ENCODE data around the gene PILRA. TPM values are rescaled to one million over a fixed set of nuclear protein-coding genes. Genes with fewer than 3 reads are reported as not detected.
"Not testable (repeated sequence)": the region's sequence is repeated elsewhere in the genome, so short reads cannot be mapped to it uniquely, and the experiment has no call there.

PILRA gene
- total and polyA plus RNA-seq, 2 donors (not counting 1 experiment from before 2014, with no cell fraction given), result 10.3 to 23.0 TPM

DNA sequence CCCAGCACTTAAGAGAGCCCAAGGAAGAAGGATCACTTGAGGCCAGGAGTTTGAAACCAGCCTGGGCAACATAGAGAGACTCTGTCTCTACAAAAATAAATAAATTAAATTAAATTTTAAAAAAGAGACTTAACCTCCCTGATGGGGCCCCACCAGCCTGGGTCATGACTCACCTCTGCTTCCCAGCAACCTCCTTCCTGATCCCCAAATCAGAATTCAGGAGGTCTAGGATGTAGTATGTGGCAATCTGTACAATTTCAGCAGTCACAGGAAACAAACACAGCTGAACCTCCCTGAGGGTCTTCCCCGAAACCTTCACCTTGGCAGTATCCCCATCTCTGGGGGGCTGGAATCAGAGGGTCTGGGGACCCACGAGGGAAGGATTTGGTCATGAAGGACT lies 72.8 kb downstream of the PILRA start:
- no peaks in the 10 kb centered on the region for H3K27me3 ChIP-seq (replicated peaks in 1 of 4; ENCODE audit: control extremely low read depth in 1 of 4, control insufficient read depth in 3 of 4, insufficient read depth in 4 of 4, low read length in 3 of 4)
- Mint-ChIP-seq H3K27me3 (no peaks in the 10 kb centered on the region), H3K4me1 (peaks cover 22% of the 10 kb centered on the region), H3K27ac (no peak overlapping the region), H3K4me3 (no peak overlapping the region), H3K9me3 (ENCODE audit: insufficient read depth) (no peaks in the 10 kb centered on the region)
- intact Hi-C loops (cut with micrococcal nuclease), result no loop called here
- no peak overlapping the region for H3K4me2 ChIP-seq (replicated peaks; ENCODE audit: low read depth, low read length, poor library complexity, severe bottlenecking)
- peaks cover 18 to 31% of the 10 kb centered on the region in 2 donors for H3K4me1 ChIP-seq (ENCODE audit: control insufficient read depth in 2 of 2, insufficient read depth in 2 of 2, low read length in 2 of 2)
- H3K4me3 ChIP-seq (ENCODE audit: control extremely low read depth in 1 of 5, extremely low read depth in 1 of 5, insufficient read depth in 1 of 5, low read depth in 2 of 5, low read length in 4 of 5), result no peak overlapping the region
- H3K9ac ChIP-seq (ENCODE audit: low read length), result no peak overlapping the region
- no peak overlapping the region for H2AFZ ChIP-seq (ENCODE audit: insufficient read depth, low read depth, low read length, poor library complexity, severe bottlenecking)
- no peaks in the 10 kb centered on the region for H3K36me3 ChIP-seq (replicated peaks in 1 of 2; ENCODE audit: control extremely low read depth in 1 of 2, control insufficient read depth in 1 of 2, extremely low read depth in 1 of 2, insufficient read depth in 2 of 2, low read length in 1 of 2)
- no peaks in the 10 kb centered on the region for H3K9me3 ChIP-seq (ENCODE audit: control extremely low read depth in 1 of 3, control insufficient read depth in 2 of 3, insufficient read depth in 1 of 3, low read length in 2 of 3)
- no peaks in the 10 kb centered on the region for H3K79me2 ChIP-seq (ENCODE audit: control insufficient read depth, insufficient read depth, low read length)
- DNase-seq, result no peak
- ChIA-PET CTCF (interaction anchor here (1.3 to 4.7 kb wide), 2 partner anchors 10 to 39 kb away, joined by 4 to 26 read pairs; partner anchors contain the start of gene PPP1R35), POLR2A (interaction anchor here (0.7 to 1.4 kb wide), 2 partner anchors 10 to 229 kb away, joined by 5 to 7 read pairs; partner anchors contain the start of gene PPP1R35)
- WGBS (ENCODE audit: insufficient coverage), result 67% methylated on average over 1 of the region's 2 CpGs
- TF ChIP-seq EZH2 (IDR thresholded peaks at IDR 0.05; ENCODE audit: borderline replicate concordance, insufficient read depth, low read depth, low read length, poor library complexity, severe bottlenecking), result no peak
- TF ChIP-seq, protein P1, sequence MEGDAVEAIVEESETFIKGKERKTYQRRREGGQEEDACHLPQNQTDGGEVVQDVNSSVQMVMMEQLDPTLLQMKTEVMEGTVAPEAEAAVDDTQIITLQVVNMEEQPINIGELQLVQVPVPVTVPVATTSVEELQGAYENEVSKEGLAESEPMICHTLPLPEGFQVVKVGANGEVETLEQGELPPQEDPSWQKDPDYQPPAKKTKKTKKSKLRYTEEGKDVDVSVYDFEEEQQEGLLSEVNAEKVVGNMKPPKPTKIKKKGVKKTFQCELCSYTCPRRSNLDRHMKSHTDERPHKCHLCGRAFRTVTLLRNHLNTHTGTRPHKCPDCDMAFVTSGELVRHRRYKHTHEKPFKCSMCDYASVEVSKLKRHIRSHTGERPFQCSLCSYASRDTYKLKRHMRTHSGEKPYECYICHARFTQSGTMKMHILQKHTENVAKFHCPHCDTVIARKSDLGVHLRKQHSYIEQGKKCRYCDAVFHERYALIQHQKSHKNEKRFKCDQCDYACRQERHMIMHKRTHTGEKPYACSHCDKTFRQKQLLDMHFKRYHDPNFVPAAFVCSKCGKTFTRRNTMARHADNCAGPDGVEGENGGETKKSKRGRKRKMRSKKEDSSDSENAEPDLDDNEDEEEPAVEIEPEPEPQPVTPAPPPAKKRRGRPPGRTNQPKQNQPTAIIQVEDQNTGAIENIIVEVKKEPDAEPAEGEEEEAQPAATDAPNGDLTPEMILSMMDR (IDR thresholded peaks at IDR 0.05), result no peak
- H3K27ac ChIP-seq (ENCODE audit: low read length in 2 of 2), result no peak overlapping the region
- no peaks in the 10 kb centered on the region for H4K20me1 ChIP-seq (ENCODE audit: control insufficient read depth, insufficient read depth, low read length, poor library complexity, severe bottlenecking)
- ATAC-seq (ENCODE audit: low read depth), result no peak

DNA sequence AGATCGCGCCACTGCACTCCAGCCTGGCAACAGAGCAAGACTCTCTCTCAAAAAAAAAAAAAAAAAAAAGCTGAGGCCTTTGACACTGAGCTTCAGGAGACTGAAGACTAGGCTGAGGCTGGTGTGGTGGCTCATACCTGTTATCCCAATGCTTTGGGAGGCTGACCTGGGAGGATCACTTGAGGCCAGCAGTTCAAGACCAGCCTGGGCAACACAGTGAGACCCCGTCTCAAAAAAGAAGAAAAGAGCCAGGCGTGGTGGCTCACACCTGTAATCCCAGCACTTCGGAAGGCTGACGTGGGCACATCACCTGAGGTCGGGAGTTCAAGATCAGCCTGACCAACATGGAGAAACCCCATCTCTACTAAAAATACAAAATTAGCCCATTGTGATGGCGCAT lies 74.1 kb downstream of the PILRA start:
- CTCF ChIA-PET, result interaction anchor here (1.1 to 4.7 kb wide), 2 partner anchors 40 to 225 kb away, joined by 3 to 26 read pairs; no protein-coding TSS in a partner anchor

More for the DNA sequence above, 74.1 kb downstream of the PILRA start:
- H4K20me1 ChIP-seq (ENCODE audit: control insufficient read depth, insufficient read depth, low read length, poor library complexity, severe bottlenecking); H3K27me3 ChIP-seq (replicated peaks in 1 of 4; ENCODE audit: control extremely low read depth in 1 of 4, control insufficient read depth in 3 of 4, insufficient read depth in 4 of 4, low read length in 3 of 4); H3K4me2 ChIP-seq (replicated peaks; ENCODE audit: low read depth, low read length, poor library complexity, severe bottlenecking); H3K4me3 ChIP-seq (ENCODE audit: control extremely low read depth in 1 of 5, extremely low read depth in 1 of 5, insufficient read depth in 1 of 5, low read depth in 2 of 5, low read length in 4 of 5); H3K9me3 ChIP-seq (ENCODE audit: control extremely low read depth in 1 of 3, control insufficient read depth in 2 of 3, insufficient read depth in 1 of 3, low read length in 2 of 3); H3K36me3 ChIP-seq (replicated peaks in 1 of 2; ENCODE audit: control extremely low read depth in 1 of 2, control insufficient read depth in 1 of 2, extremely low read depth in 1 of 2, insufficient read depth in 2 of 2, low read length in 1 of 2); H3K4me3 Mint-ChIP-seq; H3K27me3 Mint-ChIP-seq; H3K27ac Mint-ChIP-seq; DNase-seq; H3K79me2 ChIP-seq (ENCODE audit: control insufficient read depth, insufficient read depth, low read length); ATAC-seq (ENCODE audit: low read depth); intact Hi-C loops (cut with micrococcal nuclease); H3K27ac ChIP-seq (ENCODE audit: low read length in 2 of 2); H2AFZ ChIP-seq (ENCODE audit: insufficient read depth, low read depth, low read length, poor library complexity, severe bottlenecking); H3K9ac ChIP-seq (ENCODE audit: low read length); H3K9me3 Mint-ChIP-seq (ENCODE audit: insufficient read depth): not testable (repeated sequence)
- POLR2A ChIA-PET, result interaction anchor here (0.7 to 1.5 kb wide), 4 partner anchors 10 to 19 kb away, joined by 3 to 13 read pairs (median 6); partner anchors contain the start of genes PPP1R35 and ZCWPW1
- peaks cover 22% of the 10 kb centered on the region for H3K4me1 Mint-ChIP-seq
- 100% methylated on average over 2 of the region's 8 CpGs for WGBS (ENCODE audit: insufficient coverage)
- H3K4me1 ChIP-seq (ENCODE audit: control insufficient read depth in 2 of 2, insufficient read depth in 2 of 2, low read length in 2 of 2), result peaks cover 18 to 31% of the 10 kb centered on the region in 2 donors

All from B cell (primary cell).